NCI-H774 (cell line): ENCODE measurements around the gene CALCB.

ENCODE experiments used
- DNase-seq: peaks from one replicate; lab custom pipeline; 2025; lab: John Stamatoyannopoulos, UW

CALCB gene

DNA sequence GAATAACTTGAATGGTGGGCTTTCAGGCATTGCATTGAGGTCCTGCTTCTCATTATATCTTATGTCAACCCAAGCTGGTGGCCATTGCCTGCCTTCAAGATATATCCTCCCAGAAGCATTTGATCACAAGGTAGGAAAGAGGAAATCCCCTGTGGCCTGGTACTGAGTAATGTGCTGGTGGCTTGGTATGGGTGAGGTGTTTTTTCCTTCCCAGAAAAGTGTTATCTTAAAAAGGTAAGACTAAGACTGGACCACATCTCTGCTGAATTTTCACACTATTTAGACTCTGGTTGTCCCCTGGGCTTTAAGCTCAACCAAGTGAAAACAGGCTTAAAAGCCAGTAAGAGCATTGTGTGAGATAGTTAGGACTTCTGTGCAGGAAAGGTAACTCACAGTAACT, 45.0 kb downstream of the CALCB start:
- no peak for DNase-seq

- DNase-seq: no peak
These were observed 46.0 kb downstream of the CALCB start for GRCh38 chr11:15119352-15119751.

GRCh38 chr11:15119826-15120225, 46.4 kb downstream of the CALCB start:
- DNase-seq: no peak

DNA sequence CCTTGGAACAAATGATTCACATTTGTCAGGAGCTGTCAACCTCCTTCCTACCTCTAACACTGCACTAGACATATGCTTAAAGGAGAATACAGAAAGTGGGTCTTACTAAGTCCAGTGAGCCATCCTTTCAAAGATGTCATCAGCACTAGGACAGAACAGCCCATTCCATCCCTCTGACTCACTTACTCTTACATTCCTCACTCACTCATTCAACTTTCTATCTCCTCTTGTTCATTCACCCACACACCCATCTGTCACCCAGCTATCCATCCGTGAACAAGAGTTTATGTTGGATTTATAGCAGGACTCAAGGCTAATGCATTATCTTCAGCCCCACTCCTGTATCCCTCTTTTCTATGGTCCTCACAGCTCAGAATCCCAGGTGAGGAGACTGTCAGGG, 50.5 kb downstream of the CALCB start:
- DNase-seq: no peak

DNA sequence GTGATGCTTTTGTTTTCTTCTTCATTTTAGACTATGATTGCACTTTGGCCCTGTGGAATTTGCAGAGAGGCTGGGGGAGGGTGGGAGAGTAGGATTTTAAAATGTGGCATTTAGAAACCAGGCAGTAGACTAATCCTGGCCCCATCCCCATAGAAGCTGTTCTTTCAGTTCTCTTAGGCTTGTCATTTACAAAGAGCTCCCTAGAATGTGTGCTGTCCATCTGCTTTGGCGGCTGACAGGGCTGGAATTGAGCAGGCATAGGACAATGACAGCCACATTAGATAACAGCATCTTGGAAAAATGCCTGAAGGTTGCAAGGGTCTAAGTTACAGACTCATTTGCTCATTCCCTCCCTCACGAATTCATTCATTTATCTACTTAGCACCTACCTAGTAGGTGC, 51.1 kb downstream of the CALCB start:
- DNase-seq: no peak

GRCh38 chr11:15127341-15127740, 53.9 kb downstream of the CALCB start:
- DNase-seq: no peak
